SK-N-SH (cell line): ENCODE results near the gene GABRG3. TPM values are rescaled to one million over a fixed set of nuclear protein-coding genes. Genes with fewer than 3 reads are reported as not detected.

ENCODE experiments used
- CTCF ChIA-PET: fragments of 300-600, 350-600 bp; formaldehyde crosslinking; extraction: SDS; loops from one replicate; lab custom pipeline; 2021; lab: Yijun Ruan, JAX
- POLR2A ChIA-PET: fragments of 350-600 bp; sonication (Branson Sonifier 250); formaldehyde crosslinking; extraction: SDS; loops from one replicate; lab custom pipeline; 2020; ENCODE audit warnings: antibody characterized with exemption, inconsistent platforms; lab: Yijun Ruan, JAX
- DNase-seq: peaks from one replicate; pipeline ENCODE4 v3.0.0; 2012
- H2AFZ ChIP-seq: fragments of 200-600 bp; sonication (generic); 2 replicates; pipeline ENCODE4 v1.8.1; 2016; ENCODE audit warnings: antibody characterized with exemption, mild to moderate bottlenecking, low read depth
- H3F3A ChIP-seq: fragments of 200-600 bp; sonication (generic); replicated peaks from 2 replicates; pipeline ENCODE3; 2016; ENCODE audit warnings: antibody characterized with exemption, mild to moderate bottlenecking; ENCODE audit not compliant: insufficient read depth
- H3K27ac ChIP-seq, 2 experiments: fragments of 200-500 bp in 1 of 2; fragments of 200-600 bp in 1 of 2; sonication (Bioruptor generic) in 1 of 2; sonication (generic), shearing (Covaris generic) in 1 of 2; 2 replicates each; pipeline versions ENCODE4 v1.5.1 to v1.6.1; 2014 to 2016; ENCODE audit warnings: low read depth in 2 of 2, inconsistent platforms in 1 of 2, low read length in 1 of 2, mild to moderate bottlenecking in 1 of 2, mixed read lengths in 1 of 2
- H3K27me3 ChIP-seq: fragments of 200-600 bp; sonication (generic), shearing (Covaris generic); 2 replicates; pipeline ENCODE4 v1.6.1; 2016; ENCODE audit warnings: mixed run types; ENCODE audit not compliant: insufficient read depth
- H3K36me3 ChIP-seq, 2 experiments: fragments of 200-500 bp in 1 of 2; fragments of 200-600 bp in 1 of 2; sonication (Bioruptor generic) in 1 of 2; sonication (generic) in 1 of 2; replicated peaks in 1 of 2; 2 replicates each; pipeline versions ENCODE3 to v1.5.1; 2014 to 2016; ENCODE audit warnings: low read length in 1 of 2, mild to moderate bottlenecking in 1 of 2; ENCODE audit not compliant: insufficient read depth in 2 of 2, control insufficient read depth in 1 of 2
- H3K4me1 ChIP-seq, 2 experiments: fragments of 200-500 bp in 1 of 2; fragments of 200-600 bp in 1 of 2; sonication (Bioruptor generic) in 1 of 2; sonication (generic), shearing (Covaris generic) in 1 of 2; 2 replicates each; pipeline versions ENCODE4 v1.5.1 to v1.6.1; 2014 to 2016; ENCODE audit warnings: low read depth in 1 of 2, low read length in 1 of 2, mixed run types in 1 of 2; ENCODE audit not compliant: insufficient read depth in 2 of 2, control insufficient read depth in 1 of 2
- H3K4me2 ChIP-seq: fragments of 200-600 bp; sonication (generic), shearing (Covaris generic); 2 replicates; pipeline ENCODE4 v1.6.1; 2017; ENCODE audit warnings: mixed run types
- H3K4me3 ChIP-seq, 2 experiments: fragments of 200-500 bp in 1 of 2; fragments of 200-600 bp in 1 of 2; sonication (Bioruptor generic) in 1 of 2; sonication (generic), shearing (Covaris generic) in 1 of 2; 2 replicates each; pipeline versions ENCODE4 v1.5.1 to v1.8.1; 2014 to 2016; ENCODE audit warnings: low read depth in 2 of 2, inconsistent platforms in 1 of 2, low read length in 1 of 2, mild to moderate bottlenecking in 1 of 2, mixed read lengths in 1 of 2, moderate library complexity in 1 of 2
- H3K79me2 ChIP-seq: fragments of 200-600 bp; sonication (generic); 2 replicates; pipeline ENCODE4 v1.8.1; 2017; ENCODE audit warnings: mild to moderate bottlenecking; ENCODE audit not compliant: insufficient read depth
- H3K9ac ChIP-seq: fragments of 200-600 bp; sonication (generic); 2 replicates; pipeline ENCODE4 v1.6.1; 2017; ENCODE audit warnings: mixed run types
- H3K9me2 ChIP-seq: fragments of 200-600 bp; sonication (generic); 2 replicates; pipeline ENCODE4 v1.6.1; 2017; ENCODE audit warnings: mixed run types
- H3K9me3 ChIP-seq: fragments of 200-600 bp; sonication (generic); 2 replicates; pipeline ENCODE4 v1.6.1; 2017; ENCODE audit warnings: mixed run types, mild to moderate bottlenecking, moderate library complexity
- H4K20me1 ChIP-seq: fragments of 200-600 bp; sonication (generic); 2 replicates; pipeline ENCODE4 v1.6.1; 2017; ENCODE audit warnings: mild to moderate bottlenecking, mixed run types; ENCODE audit not compliant: insufficient read depth
- FOSL2 ChIP-seq: IDR thresholded peaks from 2 replicates; pipeline ENCODE4 v1.4.0; 2012; ENCODE audit warnings: low read depth, mild to moderate bottlenecking, moderate library complexity, borderline replicate concordance
- FOXM1 ChIP-seq: IDR thresholded peaks from 2 replicates; pipeline ENCODE4 v1.4.0; 2012; ENCODE audit warnings: low read depth, mild to moderate bottlenecking
- MAX ChIP-seq: IDR thresholded peaks from 2 replicates; pipeline ENCODE4 v1.4.0; 2012; ENCODE audit warnings: low read depth
- RAD21 ChIP-seq: IDR thresholded peaks from 2 replicates; pipeline ENCODE4 v1.6.1; 2012; ENCODE audit warnings: mild to moderate bottlenecking, low read length
- RCOR1 ChIP-seq: fragments of 150-350 bp; IDR thresholded peaks from 2 replicates; pipeline ENCODE4 v1.6.1; 2017; ENCODE audit warnings: antibody characterized with exemption, low read length
- RFX5 ChIP-seq: IDR thresholded peaks from 2 replicates; pipeline ENCODE4 v1.6.1; 2012; ENCODE audit warnings: mild to moderate bottlenecking, improper control_type of control experiment, low read length
- RXRA ChIP-seq: IDR thresholded peaks from 2 replicates; pipeline ENCODE4 v1.4.0; 2012; ENCODE audit warnings: low read depth, mild to moderate bottlenecking, borderline replicate concordance
- SIN3A ChIP-seq: IDR thresholded peaks from 2 replicates; pipeline ENCODE4 v1.6.1; 2012; ENCODE audit warnings: low read depth, mild to moderate bottlenecking, low read length, moderate library complexity, borderline replicate concordance
- SMC3 ChIP-seq: IDR thresholded peaks from 2 replicates; pipeline ENCODE4 v1.6.1; 2012; ENCODE audit warnings: low read depth, low read length, improper control_type of control experiment
- WGBS: methylation state at CpG from one replicate; pipeline ENCODE4 v1.1.6; 2017; ENCODE audit warnings: low lambda C conversion rate; 5-methylcytosine and 5-hydroxymethylcytosine counted together
- polyA plus RNA-seq, 3 experiments: library from polyadenylated mRNA; depleted of rRNA; stranded (reverse); fragments of >200 nt; gene quantifications; 2 replicates each; pipeline ENCODE4 v1.2.3, GENCODE V29; 2012
- TF ChIP-seq, protein P1 (sequence below): IDR thresholded peaks from 2 replicates; pipeline ENCODE4; 2012
- TF ChIP-seq, protein P2 (sequence below): fragments of 200-600 bp; sonication (generic); IDR thresholded peaks from 2 replicates; pipeline ENCODE4 v1.6.1; 2017; ENCODE audit warnings: antibody characterized with exemption, mild to moderate bottlenecking, moderate library complexity
- TF ChIP-seq, protein P3 (sequence below): IDR thresholded peaks from 2 replicates; pipeline ENCODE4 v1.4.0; 2012; ENCODE audit warnings: low read depth, borderline replicate concordance
- TF ChIP-seq, protein P4 (sequence below): fragments of 150-350 bp; IDR thresholded peaks from 2 replicates; pipeline ENCODE4 v1.6.1; 2016; ENCODE audit warnings: mild to moderate bottlenecking, low read depth, low read length

GABRG3 gene
- polyA plus RNA-seq, 1 of the 3 experiments (the other 2 are of a cell fraction) = not detected

DNA sequence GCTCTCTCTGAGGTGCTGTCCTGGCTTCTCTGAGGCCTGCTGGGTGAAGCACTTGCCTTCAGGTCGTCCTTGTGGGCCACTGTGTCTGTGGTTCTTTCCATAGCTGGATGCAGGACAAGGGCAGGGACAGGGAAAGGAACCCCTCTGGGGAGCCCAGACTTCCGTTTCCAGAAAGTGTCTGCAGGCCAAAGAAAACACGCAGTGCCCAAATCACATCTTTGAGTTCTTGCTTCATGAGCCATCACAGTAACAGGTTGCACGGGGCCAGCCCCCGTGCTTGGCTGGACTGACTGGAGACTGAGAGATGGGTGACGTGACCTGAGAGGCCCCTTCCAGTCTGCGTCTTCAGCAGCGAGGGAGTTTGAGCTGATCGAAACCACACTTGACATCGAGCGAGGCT is 115.8 kb downstream of the GABRG3 start:
- TF ChIP-seq FOSL2 (no peak), RAD21 (no peak)
- H3K27me3 ChIP-seq = no peaks in the 10 kb centered on the region
- H3K79me2 ChIP-seq = no peaks in the 10 kb centered on the region
- no peak overlapping the region for H3K27ac ChIP-seq
- no peaks in the 10 kb centered on the region for H3K9me3 ChIP-seq
- 64% methylated on average over 5 of the region's 11 CpGs for WGBS
- CTCF ChIA-PET = interaction anchor here (1.1 to 1.7 kb wide), 4 partner anchors 9 to 28 kb away, joined by 3 to 7 read pairs (median 4); no protein-coding TSS in a partner anchor
- POLR2A ChIA-PET = interaction anchor here (0.8 kb wide), 1 partner anchor 27 kb away, joined by 4 read pairs; no protein-coding TSS in a partner anchor
- H3K9ac ChIP-seq = no peak overlapping the region
- no peaks in the 10 kb centered on the region for H3K9me2 ChIP-seq
- no peaks in the 10 kb centered on the region for H4K20me1 ChIP-seq
- H2AFZ ChIP-seq = no peak overlapping the region
- no peaks in the 10 kb centered on the region for H3F3A ChIP-seq
- H3K4me3 ChIP-seq = no peak overlapping the region
- H3K4me2 ChIP-seq = no peak overlapping the region
- H3K4me1 ChIP-seq = peaks cover 0 to 8% of the 10 kb centered on the region in 2 experiments; a peak in 1 of 4 replicates
- no peak for DNase-seq
- H3K36me3 ChIP-seq = no peaks in the 10 kb centered on the region

DNA sequence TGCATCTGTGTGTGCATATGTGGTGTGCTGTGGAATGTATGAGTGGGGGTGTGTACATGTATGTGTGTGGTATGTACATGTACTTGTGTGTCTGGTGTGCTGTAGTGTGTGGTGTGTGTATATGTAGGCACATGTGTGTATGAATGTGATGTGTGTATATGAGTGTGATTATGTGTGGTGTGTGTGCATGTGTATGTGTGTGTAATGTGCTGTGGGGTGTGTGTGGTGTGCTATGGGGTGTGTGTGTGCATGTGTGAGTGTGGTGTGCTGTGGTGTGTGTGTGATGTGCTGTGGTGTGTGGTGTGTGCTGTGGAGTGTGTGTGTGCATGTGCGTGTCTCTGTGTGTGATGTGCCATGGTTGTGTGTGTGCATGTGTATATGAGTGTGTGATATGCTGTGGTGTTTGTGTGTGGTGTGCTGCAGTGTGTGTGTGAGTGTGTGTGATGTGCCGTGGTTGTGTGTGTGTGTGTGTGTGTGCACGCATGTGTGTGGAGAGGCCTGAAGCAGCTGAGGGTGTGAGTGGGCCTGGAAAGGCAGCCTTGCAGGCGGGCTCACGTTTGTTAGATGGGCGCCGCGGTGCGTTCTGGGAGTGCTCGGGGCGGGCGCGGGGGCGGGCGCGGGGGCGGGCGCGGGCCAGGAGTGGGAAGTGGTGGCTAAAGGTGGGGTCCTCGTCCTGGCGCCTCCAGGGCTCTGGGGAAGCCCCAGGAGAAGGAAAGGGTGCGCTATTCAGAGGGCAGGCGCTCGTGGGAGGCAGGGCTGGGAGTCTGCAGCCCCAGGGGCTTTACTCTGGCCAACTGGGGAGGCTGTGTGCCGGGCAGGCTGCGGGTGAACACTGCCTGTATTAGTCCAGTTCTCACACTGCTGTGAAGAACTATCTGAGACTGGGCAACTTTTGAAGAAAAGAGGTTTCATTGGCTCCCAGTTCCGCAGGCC is 116.9 kb downstream of the GABRG3 start:
- Histone ChIP-seq H3K9me2 (no peaks in the 10 kb centered on the region), H3K36me3 (no peaks in the 10 kb centered on the region), H3K4me2 (no peak overlapping the region), H3K4me3 (no peak overlapping the region), H3K27me3 (no peaks in the 10 kb centered on the region)
- no peak for DNase-seq
- POLR2A ChIA-PET = no interaction called here
- 81% methylated on average over 26 of the region's 27 CpGs for WGBS
- TF ChIP-seq, protein P1, sequence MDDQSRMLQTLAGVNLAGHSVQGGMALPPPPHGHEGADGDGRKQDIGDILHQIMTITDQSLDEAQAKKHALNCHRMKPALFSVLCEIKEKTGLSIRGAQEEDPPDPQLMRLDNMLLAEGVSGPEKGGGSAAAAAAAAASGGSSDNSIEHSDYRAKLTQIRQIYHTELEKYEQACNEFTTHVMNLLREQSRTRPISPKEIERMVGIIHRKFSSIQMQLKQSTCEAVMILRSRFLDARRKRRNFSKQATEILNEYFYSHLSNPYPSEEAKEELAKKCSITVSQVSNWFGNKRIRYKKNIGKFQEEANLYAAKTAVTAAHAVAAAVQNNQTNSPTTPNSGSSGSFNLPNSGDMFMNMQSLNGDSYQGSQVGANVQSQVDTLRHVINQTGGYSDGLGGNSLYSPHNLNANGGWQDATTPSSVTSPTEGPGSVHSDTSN = no peak
- TF ChIP-seq MAX (no peak), SMC3 (no peak), FOXM1 (no peak), SIN3A (no peak), RFX5 (no peak), RXRA (no peak), RCOR1 (no peak)
- TF ChIP-seq, protein P2, sequence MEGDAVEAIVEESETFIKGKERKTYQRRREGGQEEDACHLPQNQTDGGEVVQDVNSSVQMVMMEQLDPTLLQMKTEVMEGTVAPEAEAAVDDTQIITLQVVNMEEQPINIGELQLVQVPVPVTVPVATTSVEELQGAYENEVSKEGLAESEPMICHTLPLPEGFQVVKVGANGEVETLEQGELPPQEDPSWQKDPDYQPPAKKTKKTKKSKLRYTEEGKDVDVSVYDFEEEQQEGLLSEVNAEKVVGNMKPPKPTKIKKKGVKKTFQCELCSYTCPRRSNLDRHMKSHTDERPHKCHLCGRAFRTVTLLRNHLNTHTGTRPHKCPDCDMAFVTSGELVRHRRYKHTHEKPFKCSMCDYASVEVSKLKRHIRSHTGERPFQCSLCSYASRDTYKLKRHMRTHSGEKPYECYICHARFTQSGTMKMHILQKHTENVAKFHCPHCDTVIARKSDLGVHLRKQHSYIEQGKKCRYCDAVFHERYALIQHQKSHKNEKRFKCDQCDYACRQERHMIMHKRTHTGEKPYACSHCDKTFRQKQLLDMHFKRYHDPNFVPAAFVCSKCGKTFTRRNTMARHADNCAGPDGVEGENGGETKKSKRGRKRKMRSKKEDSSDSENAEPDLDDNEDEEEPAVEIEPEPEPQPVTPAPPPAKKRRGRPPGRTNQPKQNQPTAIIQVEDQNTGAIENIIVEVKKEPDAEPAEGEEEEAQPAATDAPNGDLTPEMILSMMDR = no peak
- TF ChIP-seq, protein P3, sequence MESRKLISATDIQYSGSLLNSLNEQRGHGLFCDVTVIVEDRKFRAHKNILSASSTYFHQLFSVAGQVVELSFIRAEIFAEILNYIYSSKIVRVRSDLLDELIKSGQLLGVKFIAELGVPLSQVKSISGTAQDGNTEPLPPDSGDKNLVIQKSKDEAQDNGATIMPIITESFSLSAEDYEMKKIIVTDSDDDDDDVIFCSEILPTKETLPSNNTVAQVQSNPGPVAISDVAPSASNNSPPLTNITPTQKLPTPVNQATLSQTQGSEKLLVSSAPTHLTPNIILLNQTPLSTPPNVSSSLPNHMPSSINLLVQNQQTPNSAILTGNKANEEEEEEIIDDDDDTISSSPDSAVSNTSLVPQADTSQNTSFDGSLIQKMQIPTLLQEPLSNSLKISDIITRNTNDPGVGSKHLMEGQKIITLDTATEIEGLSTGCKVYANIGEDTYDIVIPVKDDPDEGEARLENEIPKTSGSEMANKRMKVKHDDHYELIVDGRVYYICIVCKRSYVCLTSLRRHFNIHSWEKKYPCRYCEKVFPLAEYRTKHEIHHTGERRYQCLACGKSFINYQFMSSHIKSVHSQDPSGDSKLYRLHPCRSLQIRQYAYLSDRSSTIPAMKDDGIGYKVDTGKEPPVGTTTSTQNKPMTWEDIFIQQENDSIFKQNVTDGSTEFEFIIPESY = no peak
- TF ChIP-seq, protein P4, sequence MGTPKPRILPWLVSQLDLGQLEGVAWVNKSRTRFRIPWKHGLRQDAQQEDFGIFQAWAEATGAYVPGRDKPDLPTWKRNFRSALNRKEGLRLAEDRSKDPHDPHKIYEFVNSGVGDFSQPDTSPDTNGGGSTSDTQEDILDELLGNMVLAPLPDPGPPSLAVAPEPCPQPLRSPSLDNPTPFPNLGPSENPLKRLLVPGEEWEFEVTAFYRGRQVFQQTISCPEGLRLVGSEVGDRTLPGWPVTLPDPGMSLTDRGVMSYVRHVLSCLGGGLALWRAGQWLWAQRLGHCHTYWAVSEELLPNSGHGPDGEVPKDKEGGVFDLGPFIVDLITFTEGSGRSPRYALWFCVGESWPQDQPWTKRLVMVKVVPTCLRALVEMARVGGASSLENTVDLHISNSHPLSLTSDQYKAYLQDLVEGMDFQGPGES = no peak
- TF ChIP-seq, all 33 proteins: peak for 0
- no peaks in the 10 kb centered on the region for H3K9me3 ChIP-seq
- CTCF ChIA-PET = interaction anchor here (1.5 kb wide), 1 partner anchor 10 kb away, joined by 7 read pairs; no protein-coding TSS in a partner anchor
- H3K4me1 ChIP-seq = peaks cover 0 to 8% of the 10 kb centered on the region in 2 experiments; a peak in 1 of 4 replicates
- H3K27ac ChIP-seq = no peak overlapping the region
- no peaks in the 10 kb centered on the region for H4K20me1 ChIP-seq
- no peaks in the 10 kb centered on the region for H3K79me2 ChIP-seq
- no peak overlapping the region for H2AFZ ChIP-seq
- no peaks in the 10 kb centered on the region for H3F3A ChIP-seq
- H3K9ac ChIP-seq = no peak overlapping the region
